SK-N-SH (cell line): ENCODE data around the gene TLR4. TPM values are rescaled to one million over a fixed set of nuclear protein-coding genes. Genes with fewer than 3 reads are reported as not detected.

Experiments
- CTCF ChIA-PET: fragments of 300-600, 350-600 bp; formaldehyde crosslinking; extraction: SDS; loops from one replicate; lab custom pipeline; 2021; lab: Yijun Ruan, JAX
- POLR2A ChIA-PET: fragments of 350-600 bp; sonication (Branson Sonifier 250); formaldehyde crosslinking; extraction: SDS; loops from one replicate; lab custom pipeline; 2020; ENCODE audit warnings: antibody characterized with exemption, inconsistent platforms; lab: Yijun Ruan, JAX
- DNase-seq: peaks from one replicate; pipeline ENCODE4 v3.0.0; 2012
- H2AFZ ChIP-seq: fragments of 200-600 bp; sonication (generic); 2 replicates; pipeline ENCODE4 v1.8.1; 2016; ENCODE audit warnings: antibody characterized with exemption, mild to moderate bottlenecking, low read depth
- H3F3A ChIP-seq: fragments of 200-600 bp; sonication (generic); replicated peaks from 2 replicates; pipeline ENCODE3; 2016; ENCODE audit warnings: antibody characterized with exemption, mild to moderate bottlenecking; ENCODE audit not compliant: insufficient read depth
- H3K27ac ChIP-seq, 2 experiments: fragments of 200-500 bp in 1 of 2; fragments of 200-600 bp in 1 of 2; sonication (Bioruptor generic) in 1 of 2; sonication (generic), shearing (Covaris generic) in 1 of 2; 2 replicates each; pipeline versions ENCODE4 v1.5.1 to v1.6.1; 2014 to 2016; ENCODE audit warnings: low read depth in 2 of 2, inconsistent platforms in 1 of 2, low read length in 1 of 2, mild to moderate bottlenecking in 1 of 2, mixed read lengths in 1 of 2
- H3K27me3 ChIP-seq: fragments of 200-600 bp; sonication (generic), shearing (Covaris generic); 2 replicates; pipeline ENCODE4 v1.6.1; 2016; ENCODE audit warnings: mixed run types; ENCODE audit not compliant: insufficient read depth
- H3K36me3 ChIP-seq, 2 experiments: fragments of 200-500 bp in 1 of 2; fragments of 200-600 bp in 1 of 2; sonication (Bioruptor generic) in 1 of 2; sonication (generic) in 1 of 2; replicated peaks in 1 of 2; 2 replicates each; pipeline versions ENCODE3 to v1.5.1; 2014 to 2016; ENCODE audit warnings: low read length in 1 of 2, mild to moderate bottlenecking in 1 of 2; ENCODE audit not compliant: insufficient read depth in 2 of 2, control insufficient read depth in 1 of 2
- H3K4me1 ChIP-seq, 2 experiments: fragments of 200-500 bp in 1 of 2; fragments of 200-600 bp in 1 of 2; sonication (Bioruptor generic) in 1 of 2; sonication (generic), shearing (Covaris generic) in 1 of 2; 2 replicates each; pipeline versions ENCODE4 v1.5.1 to v1.6.1; 2014 to 2016; ENCODE audit warnings: low read depth in 1 of 2, low read length in 1 of 2, mixed run types in 1 of 2; ENCODE audit not compliant: insufficient read depth in 2 of 2, control insufficient read depth in 1 of 2
- H3K4me2 ChIP-seq: fragments of 200-600 bp; sonication (generic), shearing (Covaris generic); 2 replicates; pipeline ENCODE4 v1.6.1; 2017; ENCODE audit warnings: mixed run types
- H3K4me3 ChIP-seq, 2 experiments: fragments of 200-500 bp in 1 of 2; fragments of 200-600 bp in 1 of 2; sonication (Bioruptor generic) in 1 of 2; sonication (generic), shearing (Covaris generic) in 1 of 2; 2 replicates each; pipeline versions ENCODE4 v1.5.1 to v1.8.1; 2014 to 2016; ENCODE audit warnings: low read depth in 2 of 2, inconsistent platforms in 1 of 2, low read length in 1 of 2, mild to moderate bottlenecking in 1 of 2, mixed read lengths in 1 of 2, moderate library complexity in 1 of 2
- H3K79me2 ChIP-seq: fragments of 200-600 bp; sonication (generic); 2 replicates; pipeline ENCODE4 v1.8.1; 2017; ENCODE audit warnings: mild to moderate bottlenecking; ENCODE audit not compliant: insufficient read depth
- H3K9ac ChIP-seq: fragments of 200-600 bp; sonication (generic); 2 replicates; pipeline ENCODE4 v1.6.1; 2017; ENCODE audit warnings: mixed run types
- H3K9me2 ChIP-seq: fragments of 200-600 bp; sonication (generic); 2 replicates; pipeline ENCODE4 v1.6.1; 2017; ENCODE audit warnings: mixed run types
- H3K9me3 ChIP-seq: fragments of 200-600 bp; sonication (generic); 2 replicates; pipeline ENCODE4 v1.6.1; 2017; ENCODE audit warnings: mixed run types, mild to moderate bottlenecking, moderate library complexity
- H4K20me1 ChIP-seq: fragments of 200-600 bp; sonication (generic); 2 replicates; pipeline ENCODE4 v1.6.1; 2017; ENCODE audit warnings: mild to moderate bottlenecking, mixed run types; ENCODE audit not compliant: insufficient read depth
- CHD2 ChIP-seq: fragments of 150-350 bp; IDR thresholded peaks from 2 replicates; pipeline ENCODE4 v1.6.1; 2018; ENCODE audit warnings: low read length; ENCODE audit not compliant: partially characterized antibody
- ELF1 ChIP-seq: IDR thresholded peaks from 2 replicates; pipeline ENCODE4 v1.4.0; 2012
- EP300 ChIP-seq, 2 experiments: IDR thresholded peaks; 2 replicates each; pipeline versions ENCODE4 v1.4.0 to v1.6.1; 2012; ENCODE audit warnings: borderline replicate concordance in 1 of 2, low read depth in 1 of 2, low read length in 1 of 2
- EZH2phosphoT487 ChIP-seq: fragments of 200-600 bp; sonication (generic); IDR thresholded peaks from 2 replicates; pipeline ENCODE4 v1.6.1; 2017; ENCODE audit warnings: low read depth, mixed run types, mild to moderate bottlenecking, antibody characterized with exemption, moderate library complexity, borderline replicate concordance
- FOSL2 ChIP-seq: IDR thresholded peaks from 2 replicates; pipeline ENCODE4 v1.4.0; 2012; ENCODE audit warnings: low read depth, mild to moderate bottlenecking, moderate library complexity, borderline replicate concordance
- FOXJ3 ChIP-seq: sonication (generic); formaldehyde crosslinking; IDR thresholded peaks from 2 replicates; pipeline ENCODE4 v1.5.1; 2020; ENCODE audit warnings: mild to moderate bottlenecking, missing genetic modification reagents
- GABPA ChIP-seq: IDR thresholded peaks from 2 replicates; pipeline ENCODE4 v1.4.0; 2012; ENCODE audit warnings: low read depth, mild to moderate bottlenecking
- GATA2 ChIP-seq: sonication (generic); formaldehyde crosslinking; IDR thresholded peaks from 2 replicates; pipeline ENCODE4 v1.5.0; 2020; ENCODE audit warnings: mild to moderate bottlenecking, missing genetic modification reagents
- MEF2A ChIP-seq: IDR thresholded peaks from 2 replicates; pipeline ENCODE4 v1.4.0; 2012; ENCODE audit warnings: low read depth, borderline replicate concordance
- MXI1 ChIP-seq: IDR thresholded peaks from 2 replicates; pipeline ENCODE4 v1.6.1; 2012; ENCODE audit warnings: mild to moderate bottlenecking, low read depth, low read length, improper control_type of control experiment
- POLR2AphosphoS5 ChIP-seq: IDR thresholded peaks from 2 replicates; pipeline ENCODE4 v1.6.1; 2012; ENCODE audit warnings: low read depth, low read length
- RCOR1 ChIP-seq: fragments of 150-350 bp; IDR thresholded peaks from 2 replicates; pipeline ENCODE4 v1.6.1; 2017; ENCODE audit warnings: antibody characterized with exemption, low read length
- RFX5 ChIP-seq: IDR thresholded peaks from 2 replicates; pipeline ENCODE4 v1.6.1; 2012; ENCODE audit warnings: mild to moderate bottlenecking, improper control_type of control experiment, low read length
- TCF12 ChIP-seq: IDR thresholded peaks from 2 replicates; pipeline ENCODE4 v1.4.0; 2012
- TEAD4 ChIP-seq: IDR thresholded peaks from 2 replicates; pipeline ENCODE4 v1.4.0; 2012; ENCODE audit warnings: mild to moderate bottlenecking, borderline replicate concordance; ENCODE audit not compliant: insufficient read depth
- WGBS: methylation state at CpG from one replicate; pipeline ENCODE4 v1.1.6; 2017; ENCODE audit warnings: low lambda C conversion rate; 5-methylcytosine and 5-hydroxymethylcytosine counted together
- polyA plus RNA-seq, 3 experiments: library from polyadenylated mRNA; depleted of rRNA; stranded (reverse); fragments of >200 nt; gene quantifications; 2 replicates each; pipeline ENCODE4 v1.2.3, GENCODE V29; 2012
- TF ChIP-seq, protein P1 (sequence below): IDR thresholded peaks from 2 replicates; pipeline ENCODE4 v1.6.1; 2012; ENCODE audit warnings: mild to moderate bottlenecking, low read depth, low read length, moderate library complexity
- TF ChIP-seq, protein P2 (sequence below): IDR thresholded peaks from 2 replicates; pipeline ENCODE4 v1.4.0; 2012; ENCODE audit warnings: low read depth, borderline replicate concordance
- TF ChIP-seq, protein P3 (sequence below): fragments of 150-350 bp; IDR thresholded peaks from 2 replicates; pipeline ENCODE4 v1.6.1; 2016; ENCODE audit warnings: mild to moderate bottlenecking, low read depth, low read length

TLR4 gene
- polyA plus RNA-seq, 1 of the 3 experiments (the other 2 are of a cell fraction), result 0.85 TPM

DNA sequence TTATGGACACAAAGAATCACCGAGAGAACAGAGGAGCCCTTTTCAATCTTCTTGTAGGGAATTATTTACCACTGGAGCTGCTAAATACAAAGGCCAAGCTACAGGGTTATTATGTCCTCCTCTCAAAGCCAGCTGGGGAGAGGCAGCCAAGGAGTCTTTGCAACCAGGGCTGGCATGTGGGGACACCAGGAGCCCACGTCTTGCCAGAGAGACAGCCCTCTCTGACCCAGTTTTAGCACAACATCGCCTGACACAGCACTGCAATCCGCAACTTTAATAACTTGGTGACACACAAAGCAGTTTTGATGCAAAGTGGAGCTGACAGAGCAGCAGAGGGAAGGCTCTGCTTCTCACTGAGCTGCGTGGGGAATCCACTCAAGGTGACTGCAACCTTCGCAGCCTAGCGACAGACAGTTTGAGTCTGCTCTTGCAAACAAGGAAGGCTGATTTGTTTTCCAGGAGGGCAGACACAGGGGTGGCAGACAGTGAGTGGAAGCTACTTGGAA lies 33.6 kb downstream of the TLR4 start:
- H2AFZ ChIP-seq, result no peak overlapping the region
- CTCF ChIA-PET, result no interaction called here
- H3F3A ChIP-seq, result no peaks in the 10 kb centered on the region
- H3K9me3 ChIP-seq, result no peaks in the 10 kb centered on the region
- no peaks in the 10 kb centered on the region for H3K27me3 ChIP-seq
- H3K4me3 ChIP-seq, result no peak overlapping the region
- POLR2A ChIA-PET, result interaction anchor here (0.6 kb wide), 1 partner anchor 577 kb away, joined by 3 read pairs; no protein-coding TSS in a partner anchor
- no peaks in the 10 kb centered on the region; a peak in 1 of 4 replicates for H3K4me1 ChIP-seq
- 32% methylated on average over 6 of the region's 7 CpGs for WGBS
- no peaks in the 10 kb centered on the region for H4K20me1 ChIP-seq
- H3K36me3 ChIP-seq, result no peaks in the 10 kb centered on the region
- no peak for TF ChIP-seq FOSL2
- no peak for TF ChIP-seq RCOR1
- TF ChIP-seq, protein P1, sequence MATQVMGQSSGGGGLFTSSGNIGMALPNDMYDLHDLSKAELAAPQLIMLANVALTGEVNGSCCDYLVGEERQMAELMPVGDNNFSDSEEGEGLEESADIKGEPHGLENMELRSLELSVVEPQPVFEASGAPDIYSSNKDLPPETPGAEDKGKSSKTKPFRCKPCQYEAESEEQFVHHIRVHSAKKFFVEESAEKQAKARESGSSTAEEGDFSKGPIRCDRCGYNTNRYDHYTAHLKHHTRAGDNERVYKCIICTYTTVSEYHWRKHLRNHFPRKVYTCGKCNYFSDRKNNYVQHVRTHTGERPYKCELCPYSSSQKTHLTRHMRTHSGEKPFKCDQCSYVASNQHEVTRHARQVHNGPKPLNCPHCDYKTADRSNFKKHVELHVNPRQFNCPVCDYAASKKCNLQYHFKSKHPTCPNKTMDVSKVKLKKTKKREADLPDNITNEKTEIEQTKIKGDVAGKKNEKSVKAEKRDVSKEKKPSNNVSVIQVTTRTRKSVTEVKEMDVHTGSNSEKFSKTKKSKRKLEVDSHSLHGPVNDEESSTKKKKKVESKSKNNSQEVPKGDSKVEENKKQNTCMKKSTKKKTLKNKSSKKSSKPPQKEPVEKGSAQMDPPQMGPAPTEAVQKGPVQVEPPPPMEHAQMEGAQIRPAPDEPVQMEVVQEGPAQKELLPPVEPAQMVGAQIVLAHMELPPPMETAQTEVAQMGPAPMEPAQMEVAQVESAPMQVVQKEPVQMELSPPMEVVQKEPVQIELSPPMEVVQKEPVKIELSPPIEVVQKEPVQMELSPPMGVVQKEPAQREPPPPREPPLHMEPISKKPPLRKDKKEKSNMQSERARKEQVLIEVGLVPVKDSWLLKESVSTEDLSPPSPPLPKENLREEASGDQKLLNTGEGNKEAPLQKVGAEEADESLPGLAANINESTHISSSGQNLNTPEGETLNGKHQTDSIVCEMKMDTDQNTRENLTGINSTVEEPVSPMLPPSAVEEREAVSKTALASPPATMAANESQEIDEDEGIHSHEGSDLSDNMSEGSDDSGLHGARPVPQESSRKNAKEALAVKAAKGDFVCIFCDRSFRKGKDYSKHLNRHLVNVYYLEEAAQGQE, result no peak
- H3K79me2 ChIP-seq, result no peaks in the 10 kb centered on the region
- no peak overlapping the region for H3K4me2 ChIP-seq
- no peak overlapping the region for H3K9ac ChIP-seq
- no peaks in the 10 kb centered on the region for H3K9me2 ChIP-seq
- no peak for DNase-seq
- no peak overlapping the region for H3K27ac ChIP-seq

DNA sequence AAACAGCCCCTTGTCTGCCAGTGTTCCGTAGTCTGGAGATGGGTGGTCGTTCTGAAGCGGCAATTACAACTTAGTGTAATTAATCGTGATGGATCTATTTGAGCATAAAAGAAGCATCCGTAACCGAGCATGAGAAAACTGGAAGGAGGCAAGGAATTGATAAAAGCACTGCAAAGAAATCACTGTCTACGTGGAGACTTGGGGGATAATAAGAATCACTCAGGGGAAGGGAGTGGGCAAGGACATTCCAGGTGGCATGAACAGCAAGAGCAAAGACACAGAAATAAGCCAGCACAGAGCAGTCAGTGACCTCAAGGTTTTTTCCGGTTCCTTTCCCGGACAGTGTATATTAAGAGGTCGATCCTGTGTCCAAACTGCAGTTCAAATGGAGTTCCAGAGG lies 35.0 kb downstream of the TLR4 start:
- no peak for DNase-seq
- TF ChIP-seq TCF12, result no peak
- no peak for TF ChIP-seq ELF1
- TF ChIP-seq RFX5, result no peak
- no peak for TF ChIP-seq GABPA
- no peak for TF ChIP-seq FOXJ3
- TF ChIP-seq MXI1, result no peak
- TF ChIP-seq EZH2phosphoT487, result no peak
- TF ChIP-seq POLR2AphosphoS5, result no peak
- TF ChIP-seq CHD2, result no peak
- TF ChIP-seq EP300 (IDR thresholded peaks at IDR 0.05; ENCODE audit: borderline replicate concordance in 1 of 2, low read depth in 1 of 2, low read length in 1 of 2), result no peak
- TF ChIP-seq, protein P2, sequence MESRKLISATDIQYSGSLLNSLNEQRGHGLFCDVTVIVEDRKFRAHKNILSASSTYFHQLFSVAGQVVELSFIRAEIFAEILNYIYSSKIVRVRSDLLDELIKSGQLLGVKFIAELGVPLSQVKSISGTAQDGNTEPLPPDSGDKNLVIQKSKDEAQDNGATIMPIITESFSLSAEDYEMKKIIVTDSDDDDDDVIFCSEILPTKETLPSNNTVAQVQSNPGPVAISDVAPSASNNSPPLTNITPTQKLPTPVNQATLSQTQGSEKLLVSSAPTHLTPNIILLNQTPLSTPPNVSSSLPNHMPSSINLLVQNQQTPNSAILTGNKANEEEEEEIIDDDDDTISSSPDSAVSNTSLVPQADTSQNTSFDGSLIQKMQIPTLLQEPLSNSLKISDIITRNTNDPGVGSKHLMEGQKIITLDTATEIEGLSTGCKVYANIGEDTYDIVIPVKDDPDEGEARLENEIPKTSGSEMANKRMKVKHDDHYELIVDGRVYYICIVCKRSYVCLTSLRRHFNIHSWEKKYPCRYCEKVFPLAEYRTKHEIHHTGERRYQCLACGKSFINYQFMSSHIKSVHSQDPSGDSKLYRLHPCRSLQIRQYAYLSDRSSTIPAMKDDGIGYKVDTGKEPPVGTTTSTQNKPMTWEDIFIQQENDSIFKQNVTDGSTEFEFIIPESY, result no peak
- TF ChIP-seq TEAD4, result no peak
- no peak for TF ChIP-seq GATA2 (CRISPR knock-in tag)
- TF ChIP-seq MEF2A, result no peak
- TF ChIP-seq, protein P1, result no peak
- TF ChIP-seq, protein P3, sequence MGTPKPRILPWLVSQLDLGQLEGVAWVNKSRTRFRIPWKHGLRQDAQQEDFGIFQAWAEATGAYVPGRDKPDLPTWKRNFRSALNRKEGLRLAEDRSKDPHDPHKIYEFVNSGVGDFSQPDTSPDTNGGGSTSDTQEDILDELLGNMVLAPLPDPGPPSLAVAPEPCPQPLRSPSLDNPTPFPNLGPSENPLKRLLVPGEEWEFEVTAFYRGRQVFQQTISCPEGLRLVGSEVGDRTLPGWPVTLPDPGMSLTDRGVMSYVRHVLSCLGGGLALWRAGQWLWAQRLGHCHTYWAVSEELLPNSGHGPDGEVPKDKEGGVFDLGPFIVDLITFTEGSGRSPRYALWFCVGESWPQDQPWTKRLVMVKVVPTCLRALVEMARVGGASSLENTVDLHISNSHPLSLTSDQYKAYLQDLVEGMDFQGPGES, result no peak

More for the DNA sequence above, 35.0 kb downstream of the TLR4 start:
- Histone ChIP-seq H3K4me1 (no peaks in the 10 kb centered on the region; a peak in 1 of 4 replicates), H3K79me2 (no peaks in the 10 kb centered on the region), H3K9me3 (no peaks in the 10 kb centered on the region), H3K27me3 (no peaks in the 10 kb centered on the region), H3K27ac (no peak overlapping the region), H3K4me3 (no peak overlapping the region), H2AFZ (no peak overlapping the region), H4K20me1 (no peaks in the 10 kb centered on the region), H3K9ac (no peak overlapping the region), H3K36me3 (no peaks in the 10 kb centered on the region), H3K4me2 (no peak overlapping the region), H3F3A (no peaks in the 10 kb centered on the region), H3K9me2 (no peaks in the 10 kb centered on the region)
- WGBS, result 65% methylated on average over 10 of the region's 10 CpGs
- POLR2A ChIA-PET, result no interaction called here
- CTCF ChIA-PET, result no interaction called here
